IPS DF 19.7 (cell line): ENCODE data around the gene NDUFA11.
"Not testable (repeated sequence)": the region's sequence is repeated elsewhere in the genome, so short reads cannot be mapped to it uniquely, and the experiment has no call there.

Experiments used
- DNase-seq: peaks from one replicate; pipeline ENCODE4 v3.0.0-alpha.2; 2013; ENCODE audit warnings: low read depth, low spot score

Gene NDUFA11

DNA sequence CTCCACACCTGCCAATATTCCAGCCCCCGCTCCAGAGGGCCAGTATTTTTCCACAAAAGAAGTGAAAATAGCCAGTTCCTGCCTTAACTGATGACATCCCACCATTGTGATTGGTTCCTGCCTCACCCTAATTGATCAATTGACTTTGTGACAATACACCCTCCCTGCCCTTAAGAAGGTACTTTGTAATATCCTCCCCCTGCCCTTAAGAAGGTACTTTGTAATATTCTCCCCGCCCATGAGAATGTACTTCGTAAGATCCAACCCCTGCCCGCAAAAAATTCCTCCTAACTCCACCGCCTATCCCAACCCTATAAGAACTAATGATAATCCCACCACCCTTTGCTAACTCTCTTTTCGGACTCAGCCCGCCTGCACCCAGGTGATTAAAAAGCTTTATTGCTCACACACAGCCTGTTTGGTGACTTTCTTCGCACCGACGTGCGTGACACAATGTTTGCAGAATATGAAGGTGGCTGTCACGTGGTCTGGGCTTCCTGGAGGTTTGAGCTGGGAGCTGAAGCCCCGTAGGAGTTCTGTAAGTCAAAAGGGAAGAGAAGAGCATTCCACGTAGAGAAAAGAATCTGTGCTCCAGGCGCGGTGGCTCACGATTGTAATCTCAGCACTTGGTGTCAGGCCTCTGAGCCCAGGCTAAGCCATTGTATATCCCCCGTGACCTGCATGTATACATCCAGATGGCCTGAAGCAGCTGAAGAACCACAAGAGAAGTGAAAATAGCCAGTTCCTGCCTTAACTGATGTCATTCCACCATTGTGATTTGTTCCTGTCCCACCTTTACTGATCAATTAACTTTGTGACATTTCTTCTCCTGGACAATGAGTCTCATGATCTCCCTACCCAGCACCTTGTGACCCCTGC lies 46.1 kb downstream of the NDUFA11 start:
- no peak for DNase-seq

DNA sequence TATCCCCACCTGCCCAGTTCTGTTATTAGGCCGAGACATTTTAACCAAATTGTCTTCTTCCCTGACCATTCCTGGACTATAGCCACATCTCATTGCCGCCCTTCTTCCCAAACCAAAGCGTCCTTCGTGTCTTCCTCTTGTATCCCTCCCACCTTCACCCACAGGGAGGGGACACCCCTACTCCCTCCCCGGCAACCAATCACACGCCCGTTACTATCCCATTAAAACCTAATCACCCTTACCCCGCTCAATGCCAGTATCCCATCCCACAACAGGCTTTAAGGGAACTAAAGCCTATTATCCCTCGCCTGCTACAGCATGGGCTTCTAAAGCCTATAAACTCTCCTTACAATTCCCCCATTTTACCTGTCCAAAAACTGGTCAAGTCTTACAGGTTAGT lies 48.4 kb downstream of the NDUFA11 start:
- DNase-seq: not testable (repeated sequence)

DNA sequence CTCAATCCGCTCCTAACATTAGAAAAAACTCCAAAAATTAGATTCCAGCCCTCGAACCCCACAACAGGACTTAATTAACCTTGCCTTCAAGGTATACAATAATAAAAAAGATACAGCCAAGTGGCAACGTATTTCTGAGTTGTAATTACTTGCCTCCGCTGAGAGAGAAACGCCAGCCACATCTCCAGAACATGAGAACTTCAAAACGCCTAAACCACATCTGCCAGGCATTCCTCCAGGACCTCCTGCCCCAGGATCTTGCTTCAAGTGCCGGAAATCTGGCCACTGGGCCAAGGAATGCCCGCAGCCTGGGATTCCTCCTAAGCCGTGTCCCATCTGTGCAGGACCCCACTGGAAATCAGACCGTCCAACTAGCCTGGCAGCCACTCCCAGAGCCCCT lies 49.5 kb downstream of the NDUFA11 start:
- DNase-seq: not testable (repeated sequence)

DNA sequence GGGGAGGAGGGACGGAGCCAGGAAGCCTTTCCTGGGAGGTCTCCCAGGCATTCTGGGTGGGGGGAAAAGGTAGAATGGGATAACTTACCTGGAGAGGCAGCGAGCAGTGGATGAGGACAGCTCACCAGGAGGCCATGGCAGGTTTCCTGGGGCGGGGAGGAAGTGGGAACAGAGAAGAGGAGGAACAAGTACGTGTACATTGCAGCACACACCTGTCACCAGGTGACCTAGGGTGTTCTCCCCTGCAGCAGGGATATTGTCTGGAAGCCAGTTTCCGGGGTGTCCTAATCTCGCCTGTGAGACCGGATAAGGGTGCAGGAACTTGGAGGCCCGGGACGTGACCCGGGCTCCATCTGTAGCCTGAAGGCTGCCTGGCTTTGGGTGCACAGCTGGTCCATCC lies 52.3 kb downstream of the NDUFA11 start, which contains the start of gene FUT3:
Gene FUT3 (minus strand): TSS at position 148 of the 400 bp plus-strand sequence.
- no peak for DNase-seq

DNA sequence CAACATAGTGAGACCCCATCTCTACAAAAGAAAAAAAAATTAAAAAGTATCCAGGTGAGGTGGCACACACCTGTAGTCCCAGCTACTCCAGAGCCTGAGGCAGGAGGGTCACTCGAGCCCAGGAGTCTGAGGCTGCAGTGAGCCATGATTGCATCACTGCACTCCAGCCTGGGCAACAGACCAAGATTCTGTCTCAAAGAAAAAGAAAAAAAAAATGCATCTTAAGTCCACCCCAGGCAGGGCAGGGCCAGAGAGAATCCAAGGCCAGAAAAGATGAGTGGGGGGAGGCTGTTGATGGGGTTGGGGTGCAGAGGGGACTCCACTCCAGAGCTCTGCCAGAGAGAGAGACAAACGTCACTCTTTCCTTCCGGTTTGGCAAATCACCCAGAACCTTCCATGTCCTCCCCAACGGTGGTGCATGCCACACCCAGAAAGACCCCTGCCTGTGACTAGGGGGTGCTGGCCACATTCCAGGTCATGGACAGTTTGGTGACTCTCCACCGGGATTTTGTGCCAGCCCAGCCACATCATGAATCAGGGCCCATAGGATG lies 52.8 kb downstream of the NDUFA11 start:
- no peak for DNase-seq

DNA sequence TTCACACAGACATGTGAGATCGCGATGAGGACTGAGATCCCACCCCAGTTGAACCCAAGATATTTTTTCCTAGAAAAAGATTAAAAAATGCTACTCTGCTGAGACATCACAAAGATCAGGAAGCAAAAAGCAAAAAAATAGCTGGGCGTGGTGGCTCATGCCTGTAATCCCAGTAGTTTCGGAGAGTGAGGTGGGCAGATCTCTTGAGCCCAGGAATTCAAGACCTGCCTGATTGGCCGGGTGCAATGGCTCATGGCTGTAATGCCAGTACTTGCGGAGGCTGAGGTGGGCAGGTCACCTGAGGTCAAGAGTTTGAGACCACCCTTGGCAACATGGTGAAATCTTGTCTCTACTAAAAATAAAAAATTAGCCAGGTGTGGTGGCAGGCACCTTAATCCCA lies 53.4 kb downstream of the NDUFA11 start:
- no peak for DNase-seq

DNA sequence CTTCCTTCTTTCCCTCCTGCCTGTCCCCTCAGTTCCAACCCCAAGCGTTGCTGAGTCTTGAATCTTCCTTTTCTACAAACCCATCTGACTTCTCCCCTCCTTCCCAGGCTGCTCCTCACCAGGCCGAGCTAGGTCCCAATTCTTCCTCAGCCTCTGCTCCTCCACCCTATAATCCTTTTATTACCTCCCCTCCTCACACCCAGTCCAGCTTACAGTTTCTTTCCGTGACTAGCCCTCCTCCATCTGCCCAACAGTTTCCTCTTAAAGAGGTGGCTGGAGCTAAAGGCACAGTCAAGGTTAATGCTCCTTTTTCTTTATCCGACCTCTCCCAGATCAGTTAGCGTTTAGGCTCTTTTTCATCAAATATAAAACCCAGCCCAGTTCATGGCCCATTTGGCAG lies 55.0 kb downstream of the NDUFA11 start:
- not testable (repeated sequence) for DNase-seq

DNA sequence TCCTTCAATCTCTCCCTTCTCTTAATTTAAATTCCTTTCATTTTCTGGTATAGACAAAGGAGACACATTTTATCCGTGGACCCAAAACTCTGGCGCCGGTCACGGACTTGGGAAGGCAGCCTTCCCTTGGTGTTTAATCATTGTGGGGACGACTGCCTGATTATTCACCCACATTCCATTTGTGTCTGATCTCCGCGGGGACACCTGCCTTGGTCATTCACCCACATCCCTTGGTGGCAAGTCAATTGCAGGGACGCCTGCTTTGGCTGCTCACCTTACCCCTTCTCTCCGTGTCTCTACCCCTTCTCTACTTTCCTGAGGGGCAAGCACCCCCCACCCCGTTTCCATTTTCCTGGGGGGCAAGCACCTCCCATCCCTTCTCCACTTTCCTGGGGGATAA lies 55.7 kb downstream of the NDUFA11 start:
- not testable (repeated sequence) for DNase-seq
